ENCODE data around the gene DPEP2.

The DPEP2 gene

GRCh38 chr16:67986949-67987348 lies 12.3 kb downstream of the DPEP2 start:
- no peaks in the 10 kb centered on the region for H3K79me2 ChIP-seq (ENCODE audit: insufficient read depth, low read length)
- TF ChIP-seq EZH2 (IDR thresholded peaks at IDR 0.05; ENCODE audit: borderline replicate concordance, low read length) = no peak
- no peak for TF ChIP-seq CTCF (IDR thresholded peaks at IDR 0.05; ENCODE audit: low read length)
- H2AFZ ChIP-seq (ENCODE audit: low read length) = no peak overlapping the region
- H3K36me3 ChIP-seq (ENCODE audit: insufficient read depth, low read length) = no peaks in the 10 kb centered on the region
- H3K9ac ChIP-seq (ENCODE audit: low read length) = no peak overlapping the region
- H3K4me1 ChIP-seq (ENCODE audit: insufficient read depth, low read length, severe bottlenecking) = peaks cover 15% of the 10 kb centered on the region
- H3K9me2 ChIP-seq (ENCODE audit: low read depth, low read length) = no peaks in the 10 kb centered on the region
- H3F3A ChIP-seq (ENCODE audit: insufficient read depth, low read length) = no peaks in the 10 kb centered on the region
- no peak overlapping the region for H3K4me3 ChIP-seq (ENCODE audit: low read depth, low read length, poor library complexity, severe bottlenecking)
- H3K27me3 ChIP-seq (ENCODE audit: insufficient read depth, low read length) = no peaks in the 10 kb centered on the region
- H3K9me3 ChIP-seq (ENCODE audit: low read length) = no peaks in the 10 kb centered on the region
- no peaks in the 10 kb centered on the region for H4K20me1 ChIP-seq (ENCODE audit: insufficient read depth, low read length)
- H3K4me2 ChIP-seq (ENCODE audit: low read length) = no peak overlapping the region
- H3K27ac ChIP-seq (ENCODE audit: low read depth, low read length, poor library complexity, severe bottlenecking) = no peak overlapping the region

- H3K9me3 ChIP-seq (ENCODE audit: low read length) = no peaks in the 10 kb centered on the region
- H3K4me1 ChIP-seq (ENCODE audit: insufficient read depth, low read length, severe bottlenecking) = peaks cover 15% of the 10 kb centered on the region
- no peaks in the 10 kb centered on the region for H4K20me1 ChIP-seq (ENCODE audit: insufficient read depth, low read length)
- no peak overlapping the region for H3K4me3 ChIP-seq (ENCODE audit: low read depth, low read length, poor library complexity, severe bottlenecking)
- H2AFZ ChIP-seq (ENCODE audit: low read length) = no peak overlapping the region
- no peak for TF ChIP-seq CTCF (IDR thresholded peaks at IDR 0.05; ENCODE audit: low read length)
- TF ChIP-seq EZH2 (IDR thresholded peaks at IDR 0.05; ENCODE audit: borderline replicate concordance, low read length) = no peak
- H3K36me3 ChIP-seq (ENCODE audit: insufficient read depth, low read length) = no peaks in the 10 kb centered on the region
- no peaks in the 10 kb centered on the region for H3K9me2 ChIP-seq (ENCODE audit: low read depth, low read length)
- no peaks in the 10 kb centered on the region for H3K27me3 ChIP-seq (ENCODE audit: insufficient read depth, low read length)
- H3K4me2 ChIP-seq (ENCODE audit: low read length) = no peak overlapping the region
- H3K79me2 ChIP-seq (ENCODE audit: insufficient read depth, low read length) = no peaks in the 10 kb centered on the region
- no peaks in the 10 kb centered on the region for H3F3A ChIP-seq (ENCODE audit: insufficient read depth, low read length)
- H3K27ac ChIP-seq (ENCODE audit: low read depth, low read length, poor library complexity, severe bottlenecking) = no peak overlapping the region
- no peak overlapping the region for H3K9ac ChIP-seq (ENCODE audit: low read length)
These were observed 17.1 kb downstream of the DPEP2 start for GRCh38 chr16:67982011-67982696.

GRCh38 chr16:67979955-67980678 lies 19.2 kb downstream of the DPEP2 start, which contains the start of gene DPEP3:
Gene DPEP3, minus strand, starts transcription at chr16:67980499. Its CDS starts 119 bp downstream, at chr16:67980380.
- Histone ChIP-seq H3K79me2 (ENCODE audit: insufficient read depth, low read length) (no peaks in the 10 kb centered on the region), H2AFZ (ENCODE audit: low read length) (no peak within 1 kb of the TSS), H3K27me3 (ENCODE audit: insufficient read depth, low read length) (no peaks in the 10 kb centered on the region), H3K4me3 (ENCODE audit: low read depth, low read length, poor library complexity, severe bottlenecking) (no peak within 1 kb of the TSS), H4K20me1 (ENCODE audit: insufficient read depth, low read length) (no peaks in the 10 kb centered on the region), H3K9me3 (ENCODE audit: low read length) (no peaks in the 10 kb centered on the region), H3K4me1 (ENCODE audit: insufficient read depth, low read length, severe bottlenecking) (peaks cover 15% of the 10 kb centered on the region), H3K9ac (ENCODE audit: low read length) (no peak within 1 kb of the TSS), H3K9me2 (ENCODE audit: low read depth, low read length) (no peaks in the 10 kb centered on the region), H3K4me2 (ENCODE audit: low read length) (no peak within 1 kb of the TSS), H3F3A (ENCODE audit: insufficient read depth, low read length) (no peaks in the 10 kb centered on the region), H3K27ac (ENCODE audit: low read depth, low read length, poor library complexity, severe bottlenecking) (no peak within 1 kb of the TSS), H3K36me3 (ENCODE audit: insufficient read depth, low read length) (no peaks in the 10 kb centered on the region)
- TF ChIP-seq CTCF (IDR thresholded peaks at IDR 0.05; ENCODE audit: low read length) (no peak), EZH2 (IDR thresholded peaks at IDR 0.05; ENCODE audit: borderline replicate concordance, low read length) (no peak)
